GM06990 (cell line): Measurements from ENCODE around the gene ZNF598.

Experiments used
- DNase-seq: peaks from one replicate; pipeline ENCODE4 v3.0.0-alpha.2; 2011; ENCODE audit not compliant: insufficient read length; ENCODE audit errors: extremely low read depth
- H3K27me3 ChIP-seq: replicated peaks from 2 replicates; pipeline ENCODE4 v1.6.0; 2011; ENCODE audit warnings: low read length; ENCODE audit not compliant: control insufficient read depth, insufficient read depth
- H3K36me3 ChIP-seq: 2 replicates; pipeline ENCODE4 v1.5.1; 2011; ENCODE audit warnings: low read length; ENCODE audit not compliant: control insufficient read depth, insufficient read depth
- H3K4me3 ChIP-seq: replicated peaks from 2 replicates; pipeline ENCODE4 v1.5.1; 2011; ENCODE audit warnings: low read depth, mild to moderate bottlenecking, control low read depth, low read length
- CTCF ChIP-seq: IDR thresholded peaks from 2 replicates; pipeline ENCODE4 v1.5.1; 2011; ENCODE audit warnings: low read length, control low read depth, mild to moderate bottlenecking, inconsistent platforms; ENCODE audit not compliant: insufficient read depth, poor library complexity, severe bottlenecking

ZNF598 gene

GRCh38 chr16:1981398-1981836 lies 28.2 kb downstream of the ZNF598 start, which contains the start of gene NOXO1:
NOXO1 (minus strand) TSS chr16:1981469; CDS start chr16:1981179, 290 bp downstream.
- Histone ChIP-seq H3K4me3 (no peak within 1 kb of the TSS), H3K36me3 (peaks cover 23% of the 10 kb centered on the region), H3K27me3 (no peaks in the 10 kb centered on the region; the same call in 1 of the 2 replicates)
- no peak for DNase-seq
- TF ChIP-seq CTCF, result no peak

GRCh38 chr16:1980770-1981087 lies 28.9 kb downstream of the ZNF598 start:
- no peak for TF ChIP-seq CTCF
- Histone ChIP-seq H3K36me3 (peaks cover 21% of the 10 kb centered on the region), H3K27me3 (no peaks in the 10 kb centered on the region; the same call in 1 of the 2 replicates), H3K4me3 (no peak overlapping the region)
- DNase-seq, result no peak

- Histone ChIP-seq H3K4me3 (no peak overlapping the region), H3K27me3 (no peaks in the 10 kb centered on the region; the same call in 1 of the 2 replicates)
- DNase-seq, result no peak
These were observed 29.4 kb downstream of the ZNF598 start for GRCh38 chr16:1980030-1980769.

GRCh38 chr16:1979271-1980029 lies 30.2 kb downstream of the ZNF598 start:
- Histone ChIP-seq H3K36me3 (peaks cover 30% of the 10 kb centered on the region), H3K27me3 (no peaks in the 10 kb centered on the region; the same call in 1 of the 2 replicates), H3K4me3 (no peak overlapping the region)
- TF ChIP-seq CTCF, result no peak
- no peak for DNase-seq

More at GRCh38 chr16:1980030-1980769, 29.4 kb downstream of the ZNF598 start:
- no peak for TF ChIP-seq CTCF
- H3K36me3 ChIP-seq, result peaks cover 23% of the 10 kb centered on the region

- no peak for DNase-seq
- Histone ChIP-seq H3K4me3 (no peak overlapping the region), H3K27me3 (no peaks in the 10 kb centered on the region; the same call in 1 of the 2 replicates), H3K36me3 (peaks cover 36% of the 10 kb centered on the region)
- no peak for TF ChIP-seq CTCF
These were observed 31.0 kb downstream of the ZNF598 start for GRCh38 chr16:1978476-1979120.
